ENCODE measurements around the gene PHLPP2. TPM values are rescaled to one million over a fixed set of nuclear protein-coding genes. Genes with fewer than 3 reads are reported as not detected.

Gene PHLPP2
- total RNA-seq, 1 donor from 2014 or later = 6.6 TPM

GRCh38 chr16:71670537-71670936, 54.0 kb downstream of the PHLPP2 start:
- H3K4me3 ChIP-seq = no peak overlapping the region
- peaks cover 75% of the 10 kb centered on the region for H3K36me3 ChIP-seq
- H3K27me3 ChIP-seq (ENCODE audit: low read depth) = no peaks in the 10 kb centered on the region
- ATAC-seq = no peak
- DNase-seq = no peak
- intact Hi-C loops (cut with DNase I) = no loop called here
- no peaks in the 10 kb centered on the region for H3K9me3 ChIP-seq
- H3K27ac ChIP-seq = no peak overlapping the region
- no peak for TF ChIP-seq CTCF (IDR thresholded peaks at IDR 0.05)
- no peaks in the 10 kb centered on the region for H3K4me1 ChIP-seq

- intact Hi-C loops (cut with DNase I) = no loop called here
- DNase-seq = no peak
- H3K36me3 ChIP-seq = peaks cover 78% of the 10 kb centered on the region
- no peak for TF ChIP-seq CTCF (IDR thresholded peaks at IDR 0.05)
- H3K4me3 ChIP-seq = no peak overlapping the region
- H3K4me1 ChIP-seq = no peaks in the 10 kb centered on the region
- H3K27me3 ChIP-seq (ENCODE audit: low read depth) = no peaks in the 10 kb centered on the region
- no peaks in the 10 kb centered on the region for H3K9me3 ChIP-seq
- H3K27ac ChIP-seq = no peak overlapping the region
- ATAC-seq = no peak
Observed at GRCh38 chr16:71669926-71670536, 54.5 kb downstream of the PHLPP2 start.

- TF ChIP-seq CTCF (IDR thresholded peaks at IDR 0.05) = no peak
- Histone ChIP-seq H3K27ac (no peak overlapping the region), H3K27me3 (ENCODE audit: low read depth) (no peaks in the 10 kb centered on the region), H3K36me3 (peaks cover 83% of the 10 kb centered on the region), H3K4me1 (no peaks in the 10 kb centered on the region), H3K9me3 (no peaks in the 10 kb centered on the region), H3K4me3 (no peak overlapping the region)
- ATAC-seq (no peak), DNase-seq (no peak)
- intact Hi-C loops (cut with DNase I) = no loop called here
Observed at GRCh38 chr16:71666928-71667707, 57.4 kb downstream of the PHLPP2 start.

GRCh38 chr16:71666264-71666663, 58.2 kb downstream of the PHLPP2 start:
- Histone ChIP-seq H3K9me3 (no peaks in the 10 kb centered on the region), H3K36me3 (peaks cover 78% of the 10 kb centered on the region), H3K4me3 (no peak overlapping the region), H3K27me3 (ENCODE audit: low read depth) (no peaks in the 10 kb centered on the region), H3K4me1 (no peaks in the 10 kb centered on the region), H3K27ac (no peak overlapping the region)
- no peak for ATAC-seq
- intact Hi-C loops (cut with DNase I) = no loop called here
- TF ChIP-seq CTCF (IDR thresholded peaks at IDR 0.05) = no peak
- no peak for DNase-seq

- ATAC-seq = no peak
- no peak for DNase-seq
- intact Hi-C loops (cut with DNase I) = no loop called here
- no peak for TF ChIP-seq CTCF (IDR thresholded peaks at IDR 0.05)
- Histone ChIP-seq H3K4me1 (no peaks in the 10 kb centered on the region), H3K36me3 (peaks cover 58% of the 10 kb centered on the region), H3K4me3 (no peak overlapping the region), H3K9me3 (no peaks in the 10 kb centered on the region), H3K27ac (no peak overlapping the region), H3K27me3 (ENCODE audit: low read depth) (no peaks in the 10 kb centered on the region)
Observed at GRCh38 chr16:71659471-71659870, 65.0 kb downstream of the PHLPP2 start.
